T-cell (primary cell): ENCODE data around the gene GLIS1. TPM values are rescaled to one million over a fixed set of nuclear protein-coding genes. Genes with fewer than 3 reads are reported as not detected.

Experiments
- ATAC-seq, 4 experiments: fragments of 200-7000 bp in 3 of 4; fragments of 150-1000 bp in 1 of 4; cut with Tn5 transposase; replicated peaks in 1 of 4; 1 replicate in 3 of 4; 2 replicates in 1 of 4; pipeline ENCODE4 v1.10.0; 2021; ENCODE audit warnings: moderate library complexity in 3 of 4, mild to moderate bottlenecking in 2 of 4, moderate number of reproducible peaks in 1 of 4
- CTCF ChIA-PET, 2 donors: fragments of 300-600 bp; sonication (Branson Sonifier 250); formaldehyde crosslinking; loops; one replicate each; lab custom pipeline; 2022; ENCODE audit warnings: antibody characterized with exemption in 2 of 2; lab: Charles Lee
- POLR2A ChIA-PET, 2 donors: fragments of 300-600 bp; sonication (Branson Sonifier 250); formaldehyde crosslinking; loops; one replicate each; lab custom pipeline; 2022; ENCODE audit warnings: antibody characterized with exemption in 2 of 2; lab: Charles Lee
- DNase-seq, 35 experiments: peaks; one replicate each; pipeline versions ENCODE4 v3.0.0 to v3.0.0-alpha.2; 2013 to 2023
- H3K27ac ChIP-seq: one replicate; pipeline ENCODE4 v1.5.1; 2013; ENCODE audit warnings: low read length
- H3K27me3 ChIP-seq, 2 experiments: replicated peaks in 1 of 2; 1 replicate in 1 of 2; 2 replicates in 1 of 2; pipeline versions ENCODE4 v1.6.1 to v1.7.0; 2013; ENCODE audit warnings: low read length in 1 of 2, mixed read lengths in 1 of 2; ENCODE audit not compliant: control insufficient read depth in 2 of 2, insufficient read depth in 2 of 2; ENCODE audit errors: extremely low read depth in 1 of 2
- H3K36me3 ChIP-seq, 2 donors: 1 replicate in 1 of 2; 2 replicates in 1 of 2; pipeline versions ENCODE4 v1.6.1 to v1.7.0; 2013; ENCODE audit warnings: low read length in 1 of 2; ENCODE audit not compliant: control insufficient read depth in 2 of 2, insufficient read depth in 1 of 2; ENCODE audit errors: extremely low read depth in 1 of 2
- H3K4me1 ChIP-seq, 2 experiments: 1 replicate in 1 of 2; 2 replicates in 1 of 2; pipeline versions ENCODE4 v1.6.1 to v1.7.0; 2013; ENCODE audit warnings: low read length in 2 of 2, mixed read lengths in 1 of 2; ENCODE audit not compliant: insufficient read depth in 2 of 2, control insufficient read depth in 1 of 2; ENCODE audit errors: extremely low read depth in 1 of 2
- H3K4me3 ChIP-seq, 2 donors: 1 replicate in 1 of 2; 2 replicates in 1 of 2; pipeline versions ENCODE4 v1.5.1 to v1.7.0; 2013; ENCODE audit warnings: mild to moderate bottlenecking in 2 of 2, low read length in 1 of 2, moderate library complexity in 1 of 2; ENCODE audit not compliant: control insufficient read depth in 1 of 2; ENCODE audit errors: extremely low read depth in 1 of 2
- H3K9me3 ChIP-seq: 2 replicates; pipeline ENCODE4 v1.7.0; 2013
- H3K27ac Mint-ChIP-seq, 2 donors: one replicate each; pipeline ENCODE4 v1.8.0; 2020 to 2021; ENCODE audit warnings: mild to moderate bottlenecking in 2 of 2, mixed read lengths in 2 of 2
- H3K27me3 Mint-ChIP-seq, 2 donors: one replicate each; pipeline ENCODE4 v1.8.0; 2021 to 2022; ENCODE audit warnings: mixed read lengths in 2 of 2
- H3K36me3 Mint-ChIP-seq: one replicate; pipeline ENCODE4 v1.8.0; 2021; ENCODE audit warnings: mixed read lengths
- H3K4me1 Mint-ChIP-seq, 3 donors: one replicate each; pipeline ENCODE4 v1.8.0; 2020 to 2022; ENCODE audit warnings: mixed read lengths in 3 of 3, mild to moderate bottlenecking in 1 of 3
- H3K4me3 Mint-ChIP-seq, 3 donors: one replicate each; pipeline ENCODE4 v1.8.0; 2020 to 2022; ENCODE audit warnings: mild to moderate bottlenecking in 3 of 3, mixed read lengths in 3 of 3, moderate library complexity in 3 of 3
- H3K9me3 Mint-ChIP-seq, 3 donors: one replicate each; pipeline ENCODE4 v1.8.0; 2020 to 2022; ENCODE audit warnings: mixed read lengths in 3 of 3
- WGBS: methylation state at CpG from one replicate; pipeline ENCODE4 v1.1.5; 2013; ENCODE audit warnings: missing lambda C conversion rate; ENCODE audit not compliant: insufficient coverage; 5-methylcytosine and 5-hydroxymethylcytosine counted together
- total RNA-seq, 35 experiments: library from RNA in 6 of 35; stranded (reverse) in 6 of 35; fragments of 120-200 nt in 1 of 35; gene quantifications; one replicate each; pipeline versions ENCODE4 v1.2.1 to v1.2.4 and lab custom pipeline; 2013 to 2026

The GLIS1 gene
- total RNA-seq, 5 donors from 2014 or later (not counting 1 experiment from before 2014, with no cell fraction given), result not detected

DNA sequence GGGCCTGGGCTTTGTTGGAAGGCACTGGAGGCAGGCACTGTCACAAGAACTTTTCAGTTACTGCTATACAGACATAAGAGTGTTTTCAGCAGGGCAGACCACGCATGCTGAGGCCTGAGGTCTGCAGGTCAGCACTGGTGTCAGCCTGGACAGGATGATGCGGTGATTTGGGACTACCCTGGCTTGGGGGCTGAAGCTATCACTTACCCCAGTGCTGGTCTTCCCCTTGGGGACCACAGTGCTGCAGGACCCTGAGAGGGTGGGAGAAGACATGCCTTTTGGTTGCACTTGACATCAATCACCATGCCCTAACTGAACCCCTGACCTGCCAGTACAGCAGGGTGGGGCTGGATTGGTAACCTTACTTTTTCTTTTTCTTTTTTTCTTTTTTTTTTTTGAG, 270.6 kb downstream of the GLIS1 start:
- H3K27me3 Mint-ChIP-seq, result no peaks in the 10 kb centered on the region
- DNase-seq (no peak), ATAC-seq (peak in 1 of 4 experiments; percentile 24)
- H3K4me3 ChIP-seq, result no peak overlapping the region
- H3K4me3 Mint-ChIP-seq, result no peak overlapping the region
- CTCF ChIA-PET, result no interaction called here
- WGBS, result 100% methylated on average over 2 of the region's 2 CpGs
- no peaks in the 10 kb centered on the region for H3K4me1 Mint-ChIP-seq
- H3K9me3 Mint-ChIP-seq, result no peaks in the 10 kb centered on the region
- H3K36me3 Mint-ChIP-seq, result no peaks in the 10 kb centered on the region
- H3K27ac Mint-ChIP-seq, result no peak overlapping the region
- no peaks in the 10 kb centered on the region for H3K36me3 ChIP-seq
- no peaks in the 10 kb centered on the region for H3K4me1 ChIP-seq
- H3K27ac ChIP-seq, result no peak overlapping the region
- no peaks in the 10 kb centered on the region for H3K9me3 ChIP-seq
- POLR2A ChIA-PET, result no interaction called here
- no peaks in the 10 kb centered on the region for H3K27me3 ChIP-seq

DNA sequence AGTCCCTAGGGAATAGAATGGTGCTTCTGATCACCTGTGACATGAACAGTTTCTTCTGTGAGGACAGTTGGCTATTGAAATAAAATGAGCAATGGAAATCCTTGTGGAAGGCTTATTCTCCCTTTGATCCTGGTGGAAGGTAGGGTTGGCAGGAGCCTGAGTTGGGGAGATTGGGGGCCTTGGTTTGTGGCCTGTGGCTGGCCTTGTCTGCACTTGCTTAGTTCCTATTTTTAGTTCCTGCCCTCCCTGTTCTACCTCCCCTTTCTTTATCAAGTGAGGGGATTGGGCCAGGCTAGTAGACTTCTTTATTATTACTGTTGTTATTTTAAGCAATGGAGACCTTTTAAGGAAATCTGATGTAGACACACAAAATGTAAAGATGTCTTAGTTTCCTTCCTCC, 271.6 kb downstream of the GLIS1 start:
- no peaks in the 10 kb centered on the region for H3K36me3 Mint-ChIP-seq
- no peaks in the 10 kb centered on the region for H3K27me3 ChIP-seq
- ATAC-seq (no peak), DNase-seq (no peak)
- no peaks in the 10 kb centered on the region for H3K9me3 ChIP-seq
- H3K4me1 Mint-ChIP-seq, result no peaks in the 10 kb centered on the region
- H3K27ac Mint-ChIP-seq, result no peak overlapping the region
- no peak overlapping the region for H3K4me3 ChIP-seq
- H3K36me3 ChIP-seq, result no peaks in the 10 kb centered on the region
- no peaks in the 10 kb centered on the region for H3K27me3 Mint-ChIP-seq
- ChIA-PET CTCF (no interaction called here), POLR2A (no interaction called here)
- no peak overlapping the region for H3K27ac ChIP-seq
- H3K9me3 Mint-ChIP-seq, result no peaks in the 10 kb centered on the region
- H3K4me1 ChIP-seq, result no peaks in the 10 kb centered on the region
- no peak overlapping the region for H3K4me3 Mint-ChIP-seq

GRCh38 chr1:53465023-53465957, 273.7 kb downstream of the GLIS1 start:
- ATAC-seq (no peak), DNase-seq (no peak)
- H3K36me3 ChIP-seq, result no peaks in the 10 kb centered on the region
- Mint-ChIP-seq H3K27ac (no peak overlapping the region), H3K27me3 (no peaks in the 10 kb centered on the region), H3K36me3 (no peaks in the 10 kb centered on the region), H3K9me3 (no peaks in the 10 kb centered on the region), H3K4me1 (no peaks in the 10 kb centered on the region), H3K4me3 (no peak overlapping the region)
- 81% methylated on average over 4 of the region's 4 CpGs for WGBS
- POLR2A ChIA-PET, result interaction anchor here in 1 of 2 donors (0.6 kb wide), 1 partner anchor 60 kb away, joined by 3 read pairs; no protein-coding TSS in a partner anchor
- no peaks in the 10 kb centered on the region for H3K4me1 ChIP-seq
- no peak overlapping the region for H3K4me3 ChIP-seq
- H3K27me3 ChIP-seq, result peaks cover 0 to 3% of the 10 kb centered on the region in 2 experiments
- CTCF ChIA-PET, result no interaction called here
- no peaks in the 10 kb centered on the region for H3K9me3 ChIP-seq
- no peak overlapping the region for H3K27ac ChIP-seq

GRCh38 chr1:53463961-53464899, 274.7 kb downstream of the GLIS1 start:
- ChIA-PET POLR2A (no interaction called here), CTCF (no interaction called here)
- H3K36me3 Mint-ChIP-seq, result no peaks in the 10 kb centered on the region
- Histone ChIP-seq H3K36me3 (no peaks in the 10 kb centered on the region), H3K9me3 (no peaks in the 10 kb centered on the region), H3K4me3 (no peak overlapping the region), H3K4me1 (no peaks in the 10 kb centered on the region), H3K27me3 (peaks cover 0 to 3% of the 10 kb centered on the region in 2 experiments), H3K27ac (no peak overlapping the region)
- WGBS, result 89% methylated on average over 20 of the region's 24 CpGs
- ATAC-seq (no peak), DNase-seq (peak in 1 of 35 experiments; percentile 19)
- H3K4me1 Mint-ChIP-seq, result no peaks in the 10 kb centered on the region
- no peak overlapping the region for H3K4me3 Mint-ChIP-seq
- no peaks in the 10 kb centered on the region for H3K9me3 Mint-ChIP-seq
- H3K27me3 Mint-ChIP-seq, result no peaks in the 10 kb centered on the region
- H3K27ac Mint-ChIP-seq, result no peak overlapping the region

- Mint-ChIP-seq H3K4me3 (no peak overlapping the region), H3K36me3 (no peaks in the 10 kb centered on the region), H3K27me3 (no peaks in the 10 kb centered on the region), H3K27ac (no peak overlapping the region), H3K9me3 (no peaks in the 10 kb centered on the region), H3K4me1 (no peaks in the 10 kb centered on the region)
- no peaks in the 10 kb centered on the region for H3K4me1 ChIP-seq
- no peaks in the 10 kb centered on the region for H3K36me3 ChIP-seq
- DNase-seq (peak in 1 of 35 experiments; percentile 21), ATAC-seq (no peak)
- POLR2A ChIA-PET, result no interaction called here
- H3K4me3 ChIP-seq, result no peak overlapping the region
- H3K27ac ChIP-seq, result no peak overlapping the region
- CTCF ChIA-PET, result interaction anchor here in 1 of 2 donors (0.6 kb wide), 1 partner anchor 146 kb away, joined by 6 read pairs; no protein-coding TSS in a partner anchor
- WGBS, result 95% methylated on average over 6 of the region's 11 CpGs
- H3K27me3 ChIP-seq, result peaks cover 0 to 3% of the 10 kb centered on the region in 2 experiments
- no peaks in the 10 kb centered on the region for H3K9me3 ChIP-seq
These were observed 276.0 kb downstream of the GLIS1 start for GRCh38 chr1:53462769-53463501.

GRCh38 chr1:53462193-53462592, 276.8 kb downstream of the GLIS1 start:
- H3K4me3 ChIP-seq, result no peak overlapping the region
- no peak for DNase-seq
- WGBS, result 83% methylated on average over 1 of the region's 6 CpGs
- Mint-ChIP-seq H3K27ac (no peak overlapping the region), H3K4me3 (no peak overlapping the region), H3K9me3 (no peaks in the 10 kb centered on the region), H3K4me1 (no peaks in the 10 kb centered on the region), H3K27me3 (no peaks in the 10 kb centered on the region), H3K36me3 (no peaks in the 10 kb centered on the region)
- H3K36me3 ChIP-seq, result no peaks in the 10 kb centered on the region
- no peaks in the 10 kb centered on the region for H3K4me1 ChIP-seq
- H3K9me3 ChIP-seq, result no peaks in the 10 kb centered on the region
- peaks cover 0 to 3% of the 10 kb centered on the region in 2 experiments for H3K27me3 ChIP-seq
- ChIA-PET CTCF (interaction anchor here in 1 of 2 donors (0.6 kb wide), 1 partner anchor 147 kb away, joined by 6 read pairs; no protein-coding TSS in a partner anchor), POLR2A (no interaction called here)
- no peak for ATAC-seq
- no peak overlapping the region for H3K27ac ChIP-seq
